GM12801 (cell line): ENCODE data around the gene DPM1.

Experiments
- TF ChIP-seq, protein P1 (sequence below): IDR thresholded peaks from one replicate; pipeline ENCODE4 v1.5.1; 2011; ENCODE audit warnings: control low read depth; ENCODE audit not compliant: insufficient read length; ENCODE audit errors: extremely low read depth

DPM1 gene

DNA sequence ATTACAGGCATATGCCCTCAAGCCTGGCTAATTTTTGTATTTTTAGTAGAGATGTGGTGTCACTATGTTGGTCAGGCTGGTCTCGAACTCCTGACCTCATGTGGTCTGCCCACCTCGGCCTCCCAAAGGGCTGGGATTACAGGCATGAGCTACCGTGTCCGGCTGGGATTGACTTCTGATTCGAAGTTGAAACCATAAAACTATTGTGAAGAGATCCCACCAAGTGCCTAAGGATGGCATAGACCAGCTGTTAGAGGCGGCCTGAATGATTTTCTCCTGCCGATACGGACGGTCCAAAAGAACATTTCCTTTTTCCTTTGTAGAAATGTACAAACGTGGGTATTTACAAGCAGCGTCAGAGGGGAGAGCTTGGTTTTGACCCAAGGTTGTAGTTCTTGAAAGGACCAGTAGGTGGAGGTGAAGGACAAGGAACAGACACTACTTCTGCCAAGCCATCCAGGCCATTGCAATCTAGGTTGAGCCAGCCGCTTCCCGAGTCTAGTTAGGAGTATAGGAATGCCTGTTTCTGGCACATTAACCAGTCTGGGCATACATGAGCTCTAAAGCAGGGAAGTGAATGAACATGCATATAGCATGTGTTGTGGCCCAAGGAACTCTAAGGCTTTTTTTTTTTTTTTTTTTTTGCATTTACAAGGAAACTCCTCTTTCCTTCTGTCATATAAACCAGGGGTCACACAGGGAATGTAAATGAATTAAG, 29.3 kb upstream of the DPM1 start:
- TF ChIP-seq, protein P1, sequence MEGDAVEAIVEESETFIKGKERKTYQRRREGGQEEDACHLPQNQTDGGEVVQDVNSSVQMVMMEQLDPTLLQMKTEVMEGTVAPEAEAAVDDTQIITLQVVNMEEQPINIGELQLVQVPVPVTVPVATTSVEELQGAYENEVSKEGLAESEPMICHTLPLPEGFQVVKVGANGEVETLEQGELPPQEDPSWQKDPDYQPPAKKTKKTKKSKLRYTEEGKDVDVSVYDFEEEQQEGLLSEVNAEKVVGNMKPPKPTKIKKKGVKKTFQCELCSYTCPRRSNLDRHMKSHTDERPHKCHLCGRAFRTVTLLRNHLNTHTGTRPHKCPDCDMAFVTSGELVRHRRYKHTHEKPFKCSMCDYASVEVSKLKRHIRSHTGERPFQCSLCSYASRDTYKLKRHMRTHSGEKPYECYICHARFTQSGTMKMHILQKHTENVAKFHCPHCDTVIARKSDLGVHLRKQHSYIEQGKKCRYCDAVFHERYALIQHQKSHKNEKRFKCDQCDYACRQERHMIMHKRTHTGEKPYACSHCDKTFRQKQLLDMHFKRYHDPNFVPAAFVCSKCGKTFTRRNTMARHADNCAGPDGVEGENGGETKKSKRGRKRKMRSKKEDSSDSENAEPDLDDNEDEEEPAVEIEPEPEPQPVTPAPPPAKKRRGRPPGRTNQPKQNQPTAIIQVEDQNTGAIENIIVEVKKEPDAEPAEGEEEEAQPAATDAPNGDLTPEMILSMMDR, result peak; percentile 35

DNA sequence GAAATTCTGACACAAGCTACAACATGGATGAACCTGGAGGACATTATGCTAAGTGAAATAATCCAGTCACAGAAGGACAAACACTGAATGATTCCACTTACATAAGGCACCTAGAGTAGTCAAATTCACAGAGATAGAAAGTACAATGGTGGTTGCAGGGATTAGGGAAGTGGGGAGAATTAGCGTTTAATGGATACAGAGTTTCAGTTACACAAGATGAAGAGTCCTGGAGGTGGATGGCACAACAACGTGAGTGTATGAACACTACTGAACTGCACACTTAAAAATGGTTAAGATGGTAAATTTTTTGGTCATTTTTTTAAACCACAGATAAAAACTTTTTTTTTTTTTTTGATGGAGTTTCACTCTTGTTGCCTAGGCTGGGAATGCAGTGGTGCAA, 25.0 kb upstream of the DPM1 start:
- TF ChIP-seq, protein P1, result no peak

DNA sequence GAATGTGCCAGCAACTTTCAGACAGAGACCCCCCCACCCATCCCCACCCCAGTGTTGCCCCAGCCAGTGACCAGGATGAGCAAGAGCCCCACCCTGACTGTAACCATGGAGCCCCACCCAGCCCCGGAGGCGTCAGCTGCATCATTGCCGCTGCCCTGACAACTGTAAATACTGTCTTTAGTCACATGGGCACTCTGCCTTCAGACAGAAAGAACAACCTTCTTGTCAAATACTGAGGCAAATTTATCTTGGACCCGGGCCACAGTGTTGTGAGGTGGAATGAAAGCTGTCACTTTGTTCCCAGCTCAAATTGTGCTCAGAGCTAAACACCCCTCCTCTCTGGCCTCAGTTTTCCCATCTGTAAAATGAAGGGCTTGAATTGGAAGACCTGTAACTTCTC, 24.0 kb upstream of the DPM1 start:
- TF ChIP-seq, protein P1, result no peak

DNA sequence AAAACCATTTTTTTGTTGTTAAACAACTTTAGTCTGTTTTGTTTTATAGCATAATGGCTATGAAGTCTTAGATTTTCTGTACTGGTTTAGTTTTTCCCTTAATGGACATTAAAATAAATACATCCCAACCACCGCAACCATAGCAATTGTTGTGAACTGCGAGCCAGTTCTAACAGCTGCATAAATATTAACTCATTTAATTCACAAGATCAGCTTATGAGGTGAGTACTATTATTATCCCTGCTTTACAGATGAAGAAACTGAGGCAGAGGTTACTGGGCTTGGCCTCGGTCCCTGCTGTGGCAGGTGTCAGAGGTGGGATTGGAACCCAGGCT, 23.3 kb upstream of the DPM1 start:
- TF ChIP-seq, protein P1, result no peak

DNA sequence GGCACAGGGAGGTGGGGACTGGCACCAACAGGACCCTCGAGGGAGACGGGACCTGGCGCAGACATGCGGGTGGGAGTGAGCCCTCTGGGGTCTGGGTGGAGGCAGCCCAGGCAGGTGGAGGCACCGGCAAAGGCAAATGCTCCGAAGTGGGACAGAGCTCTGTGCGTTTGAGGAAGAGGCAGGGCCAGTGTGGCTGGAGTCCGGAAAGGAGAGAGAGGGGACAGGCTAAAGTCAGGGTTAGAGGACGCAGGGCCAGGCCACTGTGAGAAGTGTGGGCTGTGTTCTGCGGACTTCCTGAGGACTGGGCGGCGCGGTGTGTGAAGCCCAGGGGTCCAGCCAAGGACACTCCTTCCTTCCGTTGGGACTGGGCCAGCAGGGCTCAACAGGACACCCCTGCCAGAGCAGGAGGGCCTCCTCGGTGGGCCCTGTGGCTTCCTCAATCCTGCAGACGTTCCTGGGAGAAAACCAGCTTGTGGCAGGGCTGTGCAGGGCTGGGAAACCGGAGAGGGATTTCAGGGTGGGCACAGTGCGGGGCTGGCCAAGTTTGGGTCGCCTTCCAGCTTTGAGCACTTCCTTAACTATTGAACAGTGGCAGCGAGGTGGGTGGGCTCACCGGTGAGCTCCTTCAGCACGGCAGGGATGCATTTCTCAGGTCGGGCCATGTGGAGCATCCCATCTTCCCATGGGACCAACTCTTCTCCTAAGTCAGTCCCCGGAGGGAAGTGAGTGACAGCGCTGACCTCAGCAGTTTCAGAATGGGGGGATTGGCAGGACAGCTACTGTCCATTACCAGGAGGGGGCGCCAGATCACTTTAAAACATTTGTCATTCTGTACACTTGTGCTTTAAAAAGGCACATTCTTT, 22.8 kb upstream of the DPM1 start:
- TF ChIP-seq, protein P1, result peak; percentile 57

DNA sequence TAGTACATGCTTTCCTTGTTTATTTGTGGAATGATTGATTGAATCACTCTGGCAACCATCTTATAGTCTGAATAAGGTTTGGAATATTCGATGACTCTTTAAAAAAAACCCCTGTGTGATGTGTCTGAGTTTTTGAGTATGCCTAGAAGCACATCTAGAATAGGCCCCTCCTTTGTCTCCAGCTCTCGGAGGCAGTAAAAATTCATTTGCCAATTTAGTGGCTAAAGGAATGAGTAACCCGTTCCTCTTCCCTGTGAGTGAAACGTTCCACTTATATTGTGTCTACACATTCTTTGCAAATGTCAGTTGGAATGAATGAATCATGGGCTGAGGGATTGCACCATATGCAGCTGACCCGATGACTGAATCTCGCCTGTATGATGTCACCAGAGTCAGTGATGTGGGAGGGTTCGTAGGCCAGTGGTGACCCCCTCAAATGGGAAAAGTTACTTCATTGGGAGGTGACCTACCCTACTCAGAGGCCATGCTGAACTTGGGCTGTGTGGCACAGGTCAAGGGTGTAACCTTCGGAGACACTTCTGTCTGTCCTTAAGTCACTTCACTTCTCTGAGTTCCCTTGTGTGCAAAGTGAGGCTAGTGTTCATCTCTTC, 21.8 kb upstream of the DPM1 start:
- TF ChIP-seq, protein P1, result no peak
